Ishikawa (cell line): Measurements from ENCODE around the gene GPNMB.

ENCODE experiments used
- CEBPB ChIP-seq: IDR thresholded peaks from 2 replicates; pipeline ENCODE4 v1.6.1; 2012
- CREB1 ChIP-seq: IDR thresholded peaks from 2 replicates; pipeline ENCODE4 v1.6.1; 2012; ENCODE audit warnings: low read depth
- EGR1 ChIP-seq: IDR thresholded peaks from 2 replicates; pipeline ENCODE4 v1.6.1; 2012
- EP300 ChIP-seq: IDR thresholded peaks from 2 replicates; pipeline ENCODE4 v1.6.1; 2012; ENCODE audit warnings: borderline replicate concordance
- FOXM1 ChIP-seq: IDR thresholded peaks from 2 replicates; pipeline ENCODE4 v1.6.1; 2012; ENCODE audit warnings: low read depth, borderline replicate concordance
- MAX ChIP-seq: IDR thresholded peaks from 2 replicates; pipeline ENCODE4 v1.6.1; 2012
- NFIC ChIP-seq: IDR thresholded peaks from 2 replicates; pipeline ENCODE4 v1.6.1; 2012
- RAD21 ChIP-seq: IDR thresholded peaks from 2 replicates; pipeline ENCODE4 v1.6.1; 2012; ENCODE audit warnings: low read depth
- TAF1 ChIP-seq: IDR thresholded peaks from 2 replicates; pipeline ENCODE4 v1.6.1; 2012; ENCODE audit warnings: low read depth, mild to moderate bottlenecking
- TCF12 ChIP-seq: IDR thresholded peaks from 2 replicates; pipeline ENCODE4 v1.6.1; 2012; ENCODE audit warnings: low read depth
- TEAD4 ChIP-seq: IDR thresholded peaks from 2 replicates; pipeline ENCODE4 v1.6.1; 2012
- USF1 ChIP-seq: IDR thresholded peaks from 2 replicates; pipeline ENCODE4 v1.6.1; 2012
- YY1 ChIP-seq: IDR thresholded peaks from 2 replicates; pipeline ENCODE4 v1.6.1; 2012; ENCODE audit warnings: low read depth
- ZBTB7A ChIP-seq: IDR thresholded peaks from 2 replicates; pipeline ENCODE4 v1.6.1; 2012; ENCODE audit warnings: low read depth
- TF ChIP-seq, protein P1 (sequence below): IDR thresholded peaks from 2 replicates; pipeline ENCODE4 v1.6.1; 2012; ENCODE audit warnings: low read depth, mild to moderate bottlenecking

The GPNMB gene

DNA sequence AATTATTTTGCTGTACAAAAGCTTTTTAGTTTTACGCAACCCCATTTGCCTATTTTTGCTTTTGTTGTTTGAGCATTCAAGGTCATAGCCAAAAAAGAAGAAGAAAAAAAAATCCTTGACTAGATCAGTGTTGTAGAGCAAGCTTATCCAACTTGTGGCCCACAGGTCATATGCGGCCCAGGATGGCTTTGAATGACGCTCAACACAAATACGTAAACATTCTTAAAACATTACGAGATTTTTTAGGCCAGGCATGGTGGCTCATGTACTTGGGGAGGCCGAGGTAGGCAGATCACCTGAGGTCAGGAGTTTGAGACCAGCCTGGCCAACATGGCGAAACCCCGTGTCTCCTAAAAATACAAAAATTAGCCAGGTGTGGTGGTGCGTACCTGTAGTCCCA is 44.4 kb downstream of the GPNMB start:
- TF ChIP-seq YY1 (no peak), EGR1 (no peak), ZBTB7A (no peak), CREB1 (no peak), TCF12 (no peak), USF1 (no peak), MAX (no peak), TEAD4 (no peak), RAD21 (no peak)
- TF ChIP-seq, protein P1, sequence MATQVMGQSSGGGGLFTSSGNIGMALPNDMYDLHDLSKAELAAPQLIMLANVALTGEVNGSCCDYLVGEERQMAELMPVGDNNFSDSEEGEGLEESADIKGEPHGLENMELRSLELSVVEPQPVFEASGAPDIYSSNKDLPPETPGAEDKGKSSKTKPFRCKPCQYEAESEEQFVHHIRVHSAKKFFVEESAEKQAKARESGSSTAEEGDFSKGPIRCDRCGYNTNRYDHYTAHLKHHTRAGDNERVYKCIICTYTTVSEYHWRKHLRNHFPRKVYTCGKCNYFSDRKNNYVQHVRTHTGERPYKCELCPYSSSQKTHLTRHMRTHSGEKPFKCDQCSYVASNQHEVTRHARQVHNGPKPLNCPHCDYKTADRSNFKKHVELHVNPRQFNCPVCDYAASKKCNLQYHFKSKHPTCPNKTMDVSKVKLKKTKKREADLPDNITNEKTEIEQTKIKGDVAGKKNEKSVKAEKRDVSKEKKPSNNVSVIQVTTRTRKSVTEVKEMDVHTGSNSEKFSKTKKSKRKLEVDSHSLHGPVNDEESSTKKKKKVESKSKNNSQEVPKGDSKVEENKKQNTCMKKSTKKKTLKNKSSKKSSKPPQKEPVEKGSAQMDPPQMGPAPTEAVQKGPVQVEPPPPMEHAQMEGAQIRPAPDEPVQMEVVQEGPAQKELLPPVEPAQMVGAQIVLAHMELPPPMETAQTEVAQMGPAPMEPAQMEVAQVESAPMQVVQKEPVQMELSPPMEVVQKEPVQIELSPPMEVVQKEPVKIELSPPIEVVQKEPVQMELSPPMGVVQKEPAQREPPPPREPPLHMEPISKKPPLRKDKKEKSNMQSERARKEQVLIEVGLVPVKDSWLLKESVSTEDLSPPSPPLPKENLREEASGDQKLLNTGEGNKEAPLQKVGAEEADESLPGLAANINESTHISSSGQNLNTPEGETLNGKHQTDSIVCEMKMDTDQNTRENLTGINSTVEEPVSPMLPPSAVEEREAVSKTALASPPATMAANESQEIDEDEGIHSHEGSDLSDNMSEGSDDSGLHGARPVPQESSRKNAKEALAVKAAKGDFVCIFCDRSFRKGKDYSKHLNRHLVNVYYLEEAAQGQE, result no peak

- TF ChIP-seq, protein P1, result no peak
- TF ChIP-seq EP300 (no peak), RAD21 (no peak), TCF12 (no peak), CREB1 (no peak), TEAD4 (no peak), MAX (no peak), NFIC (no peak), ZBTB7A (no peak), USF1 (no peak), FOXM1 (no peak), EGR1 (no peak), TAF1 (no peak), YY1 (no peak), CEBPB (no peak)
Observed at GRCh38 chr7:23291957-23292560, 45.5 kb downstream of the GPNMB start.

- TF ChIP-seq TAF1 (no peak), CREB1 (no peak), ZBTB7A (no peak), RAD21 (no peak), NFIC (no peak), YY1 (no peak), MAX (no peak), EP300 (no peak), TEAD4 (no peak), USF1 (no peak), EGR1 (no peak), CEBPB (no peak), FOXM1 (no peak), TCF12 (no peak)
- TF ChIP-seq, protein P1, result no peak
Observed at GRCh38 chr7:23292623-23293022, 46.0 kb downstream of the GPNMB start.
